Psoas muscle (tissue), 8 donors: ENCODE measurements around the gene BRAF. TPM values are rescaled to one million over a fixed set of nuclear protein-coding genes. Genes with fewer than 3 reads are reported as not detected.

Source experiments
- ATAC-seq, 4 donors: fragments of 200-7000 bp; cut with Tn5 transposase; one replicate each; pipeline ENCODE4 v1.9.1; 2020; ENCODE audit warnings: moderate library complexity in 3 of 4, mild to moderate bottlenecking in 2 of 4
- DNase-seq, 2 donors: peaks; one replicate each; pipeline ENCODE4 v3.0.0-alpha.2; 2020
- H3K27ac ChIP-seq: fragments of 200-600 bp; one replicate; pipeline ENCODE4 v1.8.0; 2022
- H3K27me3 ChIP-seq, 3 donors: fragments of 200-600 bp in 1 of 3; one replicate each; pipeline versions ENCODE4 v1.6.1 to v1.8.0; 2013 to 2022; ENCODE audit warnings: low read length in 2 of 3, mild to moderate bottlenecking in 2 of 3, moderate library complexity in 1 of 3; ENCODE audit not compliant: insufficient read depth in 3 of 3
- H3K36me3 ChIP-seq, 2 donors: fragments of 200-600 bp in 1 of 2; one replicate each; pipeline versions ENCODE4 v1.6.1 to v1.8.0; 2013 to 2022; ENCODE audit warnings: low read depth in 1 of 2, mild to moderate bottlenecking in 1 of 2, moderate library complexity in 1 of 2; ENCODE audit not compliant: insufficient read depth in 1 of 2
- H3K4me1 ChIP-seq: fragments of 200-600 bp; one replicate; pipeline ENCODE4 v1.8.0; 2022
- H3K4me3 ChIP-seq: fragments of 200-600 bp; one replicate; pipeline ENCODE4 v1.8.0; 2022; ENCODE audit warnings: mild to moderate bottlenecking
- H3K9me3 ChIP-seq: fragments of 200-600 bp; one replicate; pipeline ENCODE4 v1.8.0; 2022
- CTCF ChIP-seq: fragments of 200-600 bp; IDR thresholded peaks from one replicate; pipeline ENCODE4 v1.8.0; 2022; ENCODE audit warnings: antibody characterized with exemption
- WGBS, 3 donors: extraction: QIAGEN DNeasy Blood & Tissue Kit; methylation state at CpG; one replicate each; pipeline versions ENCODE4 v1.1.6 to v1.1.7; 2013; 5-methylcytosine and 5-hydroxymethylcytosine counted together
- intact Hi-C, 2 donors: fragments of 100-400 bp; cut with DNase I; formaldehyde crosslinking; loops; one replicate each; pipeline versions ENCODE4 v1.11.0 to v1.14.2; 2022
- polyA plus RNA-seq, 3 donors: library from polyadenylated mRNA; stranded (reverse); fragments of 200-250 nt; gene quantifications; one replicate each; pipeline ENCODE4 v1.2.3, GENCODE V29; 2013
- total RNA-seq, 4 donors: library from RNA; stranded (reverse); fragmentation: NEBNext Ultra II Directional in 2 of 4; extraction: Animal tissue kit (Norgen Biotek cat#: 25700) in 2 of 4; gene quantifications; one replicate each; pipeline versions ENCODE4 v1.2.1 to v1.2.4, GENCODE V29; 2021 to 2023
- donor health status: healthy with polysubstance abuse.
- donor health status: DM: no; HTN: no; CAD: no; lungs with moderate emphysema.
- donor health status: Bipolar disorder and iron deficiency.
- donor health status: healthy.
- donor health status: DM: yes; HTN: yes; CAD: no.
- donor health status: DM: no; HTN: no; CAD: no.
- donor health status: DM: no; HTN: no; CAD: no.
- donor health status: DM: yes; HTN: yes; CAD: no.

Gene BRAF
- total and polyA plus RNA-seq, 7 donors = 5.0 to 22.6 (median 16.8) TPM

- H3K27ac ChIP-seq = no peak overlapping the region
- no peaks in the 10 kb centered on the region for H3K9me3 ChIP-seq
- intact Hi-C loops = no loop called here
- no peaks in the 10 kb centered on the region for H3K4me1 ChIP-seq
- ATAC-seq (no peak), DNase-seq (no peak)
- no peak for TF ChIP-seq CTCF
- H3K4me3 ChIP-seq = no peak overlapping the region
- no peaks in the 10 kb centered on the region for H3K27me3 ChIP-seq
- 78 to 80% (median 80%) methylated on average over 2 of the region's 2 CpGs for WGBS, 3 donors
- peaks cover 0 to 45% of the 10 kb centered on the region in 2 donors for H3K36me3 ChIP-seq
Observed at GRCh38 chr7:140732416-140732815, 192.3 kb downstream of the BRAF start.

DNA sequence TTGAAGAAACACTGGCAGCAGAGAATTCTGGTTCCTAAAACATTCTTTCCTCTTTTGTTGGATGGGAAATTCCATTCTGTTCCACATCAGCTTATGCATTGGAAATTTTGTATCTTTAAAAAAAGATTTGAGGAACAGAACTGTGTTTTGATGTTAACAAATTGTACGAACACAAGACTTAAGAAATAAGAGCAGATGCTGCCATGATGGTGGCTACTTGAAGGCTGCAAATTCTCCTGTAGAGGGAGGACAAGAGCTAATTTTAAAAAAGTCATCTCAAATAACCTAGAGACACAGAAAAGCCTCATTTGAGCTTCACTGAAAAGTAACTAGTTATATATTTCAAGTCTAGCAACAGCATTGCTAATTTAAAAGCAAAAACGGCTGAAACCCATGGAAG is 198.4 kb downstream of the BRAF start:
- no peak for DNase-seq
- Histone ChIP-seq H3K9me3 (no peaks in the 10 kb centered on the region), H3K36me3 (peaks cover 0 to 28% of the 10 kb centered on the region in 2 donors), H3K4me3 (no peak overlapping the region), H3K4me1 (no peaks in the 10 kb centered on the region), H3K27ac (no peak overlapping the region), H3K27me3 (no peaks in the 10 kb centered on the region)
- WGBS, 3 donors = 70 to 85% (median 77%) methylated on average over 2 of the region's 2 CpGs
- intact Hi-C loops = no loop called here
- no peak for ATAC-seq
- no peak for TF ChIP-seq CTCF

DNA sequence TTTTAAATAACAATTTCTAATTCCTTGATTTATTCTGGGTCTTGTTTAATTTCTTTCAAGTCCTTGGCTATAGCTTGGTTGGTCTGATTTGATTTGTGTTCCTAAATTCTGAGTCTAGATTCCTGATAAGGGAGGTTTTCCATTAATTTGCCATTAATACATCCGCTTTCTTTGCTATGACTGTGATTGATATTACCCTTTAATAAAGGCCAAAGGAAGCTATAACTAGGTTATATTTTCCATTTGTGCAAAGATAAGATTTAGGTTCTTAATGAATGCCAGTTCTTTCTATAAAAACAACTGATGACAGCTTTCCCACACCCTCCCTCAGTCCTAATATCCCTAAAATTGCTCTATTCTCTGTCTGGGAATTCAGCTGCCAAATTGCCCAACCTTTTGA is 200.0 kb downstream of the BRAF start:
- H3K27me3 ChIP-seq = no peaks in the 10 kb centered on the region
- WGBS, 3 donors = 96 to 97% (median 97%) methylated on average over 1 of the region's 1 CpG
- no peaks in the 10 kb centered on the region for H3K4me1 ChIP-seq
- H3K9me3 ChIP-seq = no peaks in the 10 kb centered on the region
- no peak for ATAC-seq
- no peak overlapping the region for H3K4me3 ChIP-seq
- H3K36me3 ChIP-seq = peaks cover 0 to 26% of the 10 kb centered on the region in 2 donors
- intact Hi-C loops = no loop called here
- TF ChIP-seq CTCF = no peak
- no peak overlapping the region for H3K27ac ChIP-seq
- DNase-seq = no peak

DNA sequence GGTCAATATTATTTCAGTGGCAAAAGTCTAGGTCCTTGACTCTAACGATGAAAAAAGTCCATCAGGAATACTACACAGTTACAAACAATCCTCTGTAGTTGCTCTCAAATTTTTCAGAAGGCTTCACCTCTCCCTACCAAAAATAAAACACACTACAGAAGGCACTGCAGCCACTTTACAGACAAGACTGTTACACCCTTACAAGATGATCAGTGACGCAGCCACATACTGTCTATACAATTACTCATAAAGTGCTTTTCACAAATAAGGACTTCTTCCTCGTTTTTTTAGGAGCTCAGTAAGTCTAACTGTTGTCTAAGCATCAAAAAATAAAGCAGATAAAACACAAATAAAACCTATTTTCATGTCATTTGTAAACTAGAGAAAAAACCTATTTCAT is 201.2 kb downstream of the BRAF start:
- TF ChIP-seq CTCF = no peak
- Histone ChIP-seq H3K9me3 (no peaks in the 10 kb centered on the region), H3K27ac (no peak overlapping the region), H3K4me3 (no peak overlapping the region), H3K4me1 (no peaks in the 10 kb centered on the region), H3K36me3 (peaks cover 0 to 21% of the 10 kb centered on the region in 2 donors), H3K27me3 (no peaks in the 10 kb centered on the region)
- DNase-seq = no peak
- intact Hi-C loops = no loop called here
- no peak for ATAC-seq
- 89 to 92% (median 89%) methylated on average over 3 of the region's 3 CpGs for WGBS, 3 donors

GRCh38 chr7:140723006-140723405 is 201.7 kb downstream of the BRAF start:
- intact Hi-C loops = no loop called here
- no peak for DNase-seq
- Histone ChIP-seq H3K27me3 (no peaks in the 10 kb centered on the region), H3K4me3 (no peak overlapping the region), H3K27ac (no peak overlapping the region), H3K4me1 (no peaks in the 10 kb centered on the region), H3K36me3 (peaks cover 0 to 16% of the 10 kb centered on the region in 2 donors), H3K9me3 (no peaks in the 10 kb centered on the region)
- no peak for TF ChIP-seq CTCF
- 94 to 98% (median 98%) methylated on average over 6 of the region's 6 CpGs for WGBS, 3 donors
- no peak for ATAC-seq
